ENCODE measurements around the gene NUDT22. TPM values are rescaled to one million over a fixed set of nuclear protein-coding genes. Genes with fewer than 3 reads are reported as not detected.

The NUDT22 gene
- total RNA-seq, 1 experiment from 2014 or later = 81.5 TPM

GRCh38 chr11:64263947-64264317 is 37.9 kb downstream of the NUDT22 start:
- Histone ChIP-seq H3K4me1 (replicated peaks) (peaks cover 29% of the 10 kb centered on the region), H3K27me3 (replicated peaks) (no peaks in the 10 kb centered on the region), H3K36me3 (peaks cover 90% of the 10 kb centered on the region), H3K9me3 (replicated peaks) (no peaks in the 10 kb centered on the region), H3K27ac (no peak overlapping the region), H3K4me3 (no peak overlapping the region)
- no peak for DNase-seq (ENCODE audit: low read depth in 1 of 2, low spot score in 2 of 2)

DNA sequence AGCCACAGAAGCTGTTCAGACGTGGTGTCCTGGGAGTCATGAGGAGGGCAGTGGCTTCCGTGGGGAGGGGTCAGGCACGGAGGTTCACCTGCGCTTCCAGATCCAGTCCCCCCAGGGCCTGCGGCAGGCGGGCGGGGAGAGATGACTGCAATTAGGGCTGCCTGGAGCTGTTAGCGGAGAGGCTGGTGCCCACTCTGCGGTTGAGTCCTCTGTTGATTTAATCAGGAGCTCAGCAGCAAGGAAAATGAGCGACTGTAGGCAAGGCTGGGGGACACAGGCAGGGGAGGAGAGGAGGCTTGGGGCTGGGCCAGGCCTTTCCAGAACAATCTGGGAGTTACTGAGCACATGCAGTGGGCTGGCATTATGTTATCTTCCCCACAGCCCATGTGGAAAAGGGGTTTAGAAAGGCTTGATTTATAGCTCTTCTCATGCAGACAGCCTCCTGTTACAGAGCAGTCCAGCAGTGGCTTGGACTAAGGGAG is 38.3 kb downstream of the NUDT22 start:
- Histone ChIP-seq H3K27ac (no peak overlapping the region), H3K4me1 (replicated peaks) (peaks cover 34% of the 10 kb centered on the region), H3K4me3 (no peak overlapping the region), H3K9me3 (replicated peaks) (no peaks in the 10 kb centered on the region), H3K36me3 (peaks cover 85% of the 10 kb centered on the region), H3K27me3 (replicated peaks) (no peaks in the 10 kb centered on the region)
- DNase-seq (ENCODE audit: low read depth in 1 of 2, low spot score in 2 of 2) = no peak

- no peaks in the 10 kb centered on the region for H3K27me3 ChIP-seq (replicated peaks)
- no peak for DNase-seq (ENCODE audit: low read depth in 1 of 2, low spot score in 2 of 2)
- no peak overlapping the region for H3K4me3 ChIP-seq
- no peaks in the 10 kb centered on the region for H3K9me3 ChIP-seq (replicated peaks)
- H3K27ac ChIP-seq = no peak overlapping the region
- peaks cover 36% of the 10 kb centered on the region for H3K4me1 ChIP-seq (replicated peaks)
- H3K36me3 ChIP-seq = peaks cover 78% of the 10 kb centered on the region
Measured at GRCh38 chr11:64265176-64266160, 39.4 kb downstream of the NUDT22 start.

- H3K9me3 ChIP-seq (replicated peaks) = no peaks in the 10 kb centered on the region
- no peak overlapping the region for H3K4me3 ChIP-seq
- no peak overlapping the region for H3K27ac ChIP-seq
- no peaks in the 10 kb centered on the region for H3K27me3 ChIP-seq (replicated peaks)
- peaks cover 39% of the 10 kb centered on the region for H3K4me1 ChIP-seq (replicated peaks)
- DNase-seq (ENCODE audit: low read depth in 1 of 2, low spot score in 2 of 2) = no peak
- peaks cover 73% of the 10 kb centered on the region for H3K36me3 ChIP-seq
Measured at GRCh38 chr11:64266339-64266738, 40.3 kb downstream of the NUDT22 start.

DNA sequence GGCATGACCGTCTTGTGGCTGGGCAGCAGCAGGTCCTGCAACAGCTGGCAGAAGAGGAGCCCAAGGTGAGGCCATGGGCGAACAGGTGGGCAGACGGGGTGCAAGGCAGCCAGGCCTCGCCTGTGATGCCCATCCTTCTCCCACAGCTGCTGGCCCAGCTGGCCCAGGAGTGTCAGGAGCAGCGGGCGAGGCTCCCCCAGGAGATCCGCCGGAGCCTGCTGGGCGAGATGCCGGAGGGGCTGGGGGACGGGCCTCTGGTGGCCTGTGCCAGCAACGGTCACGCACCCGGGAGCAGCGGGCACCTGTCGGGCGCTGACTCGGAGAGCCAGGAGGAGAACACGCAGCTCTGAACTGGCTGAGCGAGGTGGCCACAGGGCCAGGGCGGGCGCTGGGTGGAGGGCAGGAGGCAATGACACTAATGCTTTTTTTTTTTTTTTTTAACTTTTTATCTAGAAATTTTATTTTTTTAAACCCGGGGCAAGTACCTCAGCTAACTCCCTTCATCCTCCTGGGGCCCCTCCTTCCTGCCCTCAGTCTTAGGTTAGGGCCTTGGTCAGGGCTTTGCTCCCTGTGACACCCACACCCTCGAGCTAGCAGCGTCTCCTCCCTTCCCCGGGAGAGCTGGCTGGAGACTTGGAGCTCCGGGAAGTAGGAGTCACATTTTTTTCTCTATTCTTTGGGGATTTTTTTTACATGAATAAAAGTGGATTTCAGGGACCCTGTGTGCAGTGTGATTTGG is 41.3 kb downstream of the NUDT22 start:
- H3K9me3 ChIP-seq (replicated peaks) = no peaks in the 10 kb centered on the region
- DNase-seq (ENCODE audit: low read depth in 1 of 2, low spot score in 2 of 2) = no peak
- H3K4me3 ChIP-seq = no peak overlapping the region
- no peaks in the 10 kb centered on the region for H3K27me3 ChIP-seq (replicated peaks)
- H3K27ac ChIP-seq = no peak overlapping the region
- peaks cover 43% of the 10 kb centered on the region for H3K4me1 ChIP-seq (replicated peaks)
- H3K36me3 ChIP-seq = peaks cover 67% of the 10 kb centered on the region

GRCh38 chr11:64268025-64268892 is 42.2 kb downstream of the NUDT22 start:
- Histone ChIP-seq H3K27me3 (replicated peaks) (no peaks in the 10 kb centered on the region), H3K4me3 (peak overlapping the region; percentile 49), H3K9me3 (replicated peaks) (no peaks in the 10 kb centered on the region), H3K27ac (peak overlapping the region; percentile 68), H3K4me1 (replicated peaks) (peaks cover 34% of the 10 kb centered on the region), H3K36me3 (peaks cover 62% of the 10 kb centered on the region)
- DNase-seq (ENCODE audit: low read depth in 1 of 2, low spot score in 2 of 2) = peak in 1 of 2 experiments; percentile 54

DNA sequence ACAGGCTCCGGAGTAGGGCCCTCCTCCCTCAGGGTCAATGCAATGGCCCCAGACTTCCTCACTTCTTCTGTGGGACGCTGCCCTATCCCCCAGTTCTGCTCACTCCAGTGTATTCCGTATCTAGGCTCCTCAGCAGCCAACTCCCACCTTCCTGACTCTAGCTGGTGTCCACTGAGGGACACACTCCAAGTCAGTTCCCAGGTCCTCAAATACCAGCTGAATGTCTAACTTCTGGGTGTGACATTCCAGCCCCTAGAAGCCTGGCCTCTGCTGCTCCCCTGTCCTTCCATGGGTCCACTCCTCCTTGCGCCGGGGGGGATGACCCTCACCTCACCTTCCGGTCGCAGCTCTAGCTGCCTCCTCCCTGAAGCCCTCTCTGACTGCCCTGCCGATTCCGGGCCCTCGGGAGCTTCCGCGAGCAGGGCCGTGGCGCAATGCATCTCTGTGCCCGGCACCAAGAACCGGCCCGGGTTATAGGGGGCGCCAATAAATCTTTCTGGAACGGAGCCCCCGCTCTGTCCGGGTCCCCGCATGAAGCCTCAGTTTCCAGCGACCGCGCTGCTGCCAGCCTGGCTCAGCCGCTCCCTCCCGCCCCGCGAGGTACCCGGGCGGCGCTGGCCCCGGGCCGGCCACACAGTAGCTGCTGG is 42.9 kb downstream of the NUDT22 start:
- Histone ChIP-seq H3K36me3 (peaks cover 54% of the 10 kb centered on the region), H3K27ac (peak overlapping the region; percentile 68), H3K4me1 (replicated peaks) (peaks cover 26% of the 10 kb centered on the region), H3K4me3 (peak overlapping the region; percentile 49), H3K27me3 (replicated peaks) (no peaks in the 10 kb centered on the region), H3K9me3 (replicated peaks) (no peaks in the 10 kb centered on the region)
- DNase-seq (ENCODE audit: low read depth in 1 of 2, low spot score in 2 of 2) = peak; percentile 73 to 83

GRCh38 chr11:64269540-64270220 is 43.6 kb downstream of the NUDT22 start:
- H3K36me3 ChIP-seq = peaks cover 47% of the 10 kb centered on the region
- no peaks in the 10 kb centered on the region for H3K9me3 ChIP-seq (replicated peaks)
- no peaks in the 10 kb centered on the region for H3K27me3 ChIP-seq (replicated peaks)
- H3K27ac ChIP-seq = peak overlapping the region; percentile 68
- peaks cover 26% of the 10 kb centered on the region for H3K4me1 ChIP-seq (replicated peaks)
- H3K4me3 ChIP-seq = peak overlapping the region; percentile 49
- DNase-seq (ENCODE audit: low read depth in 1 of 2, low spot score in 2 of 2) = peak; percentile 100

DNA sequence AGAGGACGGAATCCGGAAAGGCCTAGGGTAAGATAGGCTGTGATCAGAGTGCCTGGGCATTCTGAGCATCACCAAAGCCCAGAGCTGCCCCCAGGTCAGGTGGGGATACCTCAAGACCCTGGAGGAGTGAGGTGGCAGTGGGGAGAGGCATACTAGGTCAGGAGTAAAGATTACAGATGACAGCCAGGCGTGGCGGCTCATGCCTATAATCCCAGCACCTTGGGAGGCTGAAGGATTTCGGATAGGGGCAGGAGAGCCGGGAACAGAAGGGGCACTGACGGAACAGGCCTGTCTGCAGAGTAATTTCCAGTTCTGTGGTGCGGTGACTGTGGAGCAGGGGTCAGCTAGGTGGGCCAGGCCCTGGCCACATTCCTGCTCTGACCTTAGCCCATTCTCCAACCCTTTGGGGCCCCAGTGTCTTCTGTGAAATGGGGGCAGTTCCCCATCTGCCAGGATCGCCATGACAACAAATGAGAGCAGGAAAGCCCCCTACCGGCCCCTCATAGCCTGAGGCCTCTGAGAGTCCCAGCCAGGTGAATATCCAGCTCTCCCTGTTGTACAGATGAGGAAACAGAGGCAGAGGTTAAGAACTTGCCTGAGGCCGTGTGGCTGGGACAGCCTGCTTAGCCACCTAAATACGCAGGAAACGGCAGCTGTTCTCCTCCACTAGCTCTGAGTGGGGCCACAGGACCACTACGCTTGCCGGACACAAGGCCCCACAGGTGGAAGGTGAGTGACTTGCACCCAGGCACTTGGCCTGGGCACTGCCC is 49.1 kb downstream of the NUDT22 start:
- Histone ChIP-seq H3K4me3 (no peak overlapping the region), H3K36me3 (peaks cover 50% of the 10 kb centered on the region), H3K27ac (no peak overlapping the region), H3K27me3 (replicated peaks) (no peaks in the 10 kb centered on the region), H3K9me3 (replicated peaks) (no peaks in the 10 kb centered on the region), H3K4me1 (replicated peaks) (peaks cover 11% of the 10 kb centered on the region)
- no peak for DNase-seq (ENCODE audit: low read depth in 1 of 2, low spot score in 2 of 2)

DNA sequence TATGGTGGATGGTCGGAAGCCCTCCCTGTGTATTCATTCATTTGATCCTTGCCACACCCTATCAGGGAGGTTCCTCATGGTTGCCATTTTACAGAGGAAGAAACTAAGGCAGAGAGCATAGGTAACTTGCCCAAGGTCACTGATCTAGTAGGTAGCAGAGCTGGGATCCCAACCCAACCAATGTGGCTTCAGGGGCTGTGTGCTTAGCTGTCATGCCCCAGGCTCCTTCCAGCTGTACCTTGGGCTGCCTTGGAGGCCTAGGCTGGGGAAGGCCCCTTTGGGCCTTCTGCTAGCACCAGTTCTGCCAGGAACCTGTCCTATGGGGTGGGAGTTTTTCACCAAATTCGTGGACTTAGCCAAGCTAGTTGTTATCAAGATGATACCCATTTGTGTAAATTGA is 49.8 kb downstream of the NUDT22 start:
- H3K4me3 ChIP-seq = no peak overlapping the region
- H3K4me1 ChIP-seq (replicated peaks) = peaks cover 7% of the 10 kb centered on the region
- DNase-seq (ENCODE audit: low read depth in 1 of 2, low spot score in 2 of 2) = no peak
- no peaks in the 10 kb centered on the region for H3K9me3 ChIP-seq (replicated peaks)
- H3K27ac ChIP-seq = no peak overlapping the region
- no peaks in the 10 kb centered on the region for H3K27me3 ChIP-seq (replicated peaks)
- peaks cover 46% of the 10 kb centered on the region for H3K36me3 ChIP-seq

- H3K27ac ChIP-seq = no peak overlapping the region
- H3K36me3 ChIP-seq = peaks cover 47% of the 10 kb centered on the region
- no peaks in the 10 kb centered on the region for H3K9me3 ChIP-seq (replicated peaks)
- no peak overlapping the region for H3K4me3 ChIP-seq
- H3K4me1 ChIP-seq (replicated peaks) = peaks cover 2% of the 10 kb centered on the region
- H3K27me3 ChIP-seq (replicated peaks) = no peaks in the 10 kb centered on the region
- no peak for DNase-seq (ENCODE audit: low read depth in 1 of 2, low spot score in 2 of 2)
Measured at GRCh38 chr11:64276653-64277431, 50.8 kb downstream of the NUDT22 start.

Data from SJSA1 (cell line).